HEK293 (cell line): ENCODE measurements around the gene COL1A1.

Experiments used
- CTCF ChIA-PET: fragments of 350-600 bp; formaldehyde crosslinking; extraction: SDS; loops from one replicate; lab custom pipeline; 2021; ENCODE audit warnings: antibody characterized with exemption; lab: Yijun Ruan, JAX
- POLR2A ChIA-PET: fragments of 300-600 bp; formaldehyde crosslinking; extraction: SDS; loops from one replicate; lab custom pipeline; 2020; ENCODE audit warnings: antibody characterized with exemption, inconsistent platforms; lab: Yijun Ruan, JAX
- H3K27ac ChIP-seq: fragments of 200-500 bp; sonication (Bioruptor generic); 2 replicates; pipeline ENCODE4 v1.5.1; 2014; ENCODE audit warnings: low read depth, low read length, control low read depth, inconsistent platforms; ENCODE audit errors: extremely low read depth
- H3K36me3 ChIP-seq, 2 experiments: fragments of 200-500 bp in 1 of 2; sonication (Bioruptor generic) in 1 of 2; 1 replicate in 1 of 2; 2 replicates in 1 of 2; pipeline ENCODE4 v1.5.1; 2014 to 2017; ENCODE audit warnings: inconsistent platforms in 2 of 2, low read length in 2 of 2; ENCODE audit not compliant: control insufficient read depth in 2 of 2, insufficient read depth in 1 of 2
- H3K4me1 ChIP-seq: fragments of 200-500 bp; sonication (Bioruptor generic); 2 replicates; pipeline ENCODE4 v1.5.1; 2014; ENCODE audit warnings: mild to moderate bottlenecking, low read length, inconsistent platforms; ENCODE audit not compliant: control insufficient read depth, insufficient read depth
- H3K4me3 ChIP-seq: 2 replicates; pipeline ENCODE4 v1.5.1; 2011; ENCODE audit warnings: low read depth, mild to moderate bottlenecking, control low read depth, low read length, moderate library complexity
- H3K9me3 ChIP-seq: fragments of 200-500 bp; sonication (Bioruptor generic); 2 replicates; pipeline ENCODE4 v1.5.1; 2014; ENCODE audit warnings: low read depth, low read length, inconsistent platforms; ENCODE audit not compliant: control insufficient read depth, insufficient read depth
- MEIS1 ChIP-seq: sonication (generic); formaldehyde crosslinking; IDR thresholded peaks from 2 replicates; pipeline ENCODE4 v1.8.1; 2022; ENCODE audit warnings: missing genetic modification reagents, mild to moderate bottlenecking, borderline replicate concordance
- MYNN ChIP-seq: fragments of 450-650 bp; formaldehyde crosslinking; IDR thresholded peaks from 2 replicates; pipeline ENCODE4 v1.5.1; 2016; ENCODE audit warnings: missing biosample characterization, missing genetic modification characterization, borderline replicate concordance
- MZF1 ChIP-seq: fragments of 450-650 bp; formaldehyde crosslinking; IDR thresholded peaks from 2 replicates; pipeline ENCODE4 v1.5.1; 2017; ENCODE audit warnings: missing biosample characterization, missing genetic modification characterization, borderline replicate concordance
- PATZ1 ChIP-seq: fragments of 450-650 bp; formaldehyde crosslinking; IDR thresholded peaks from 2 replicates; pipeline ENCODE4 v1.5.1; 2016; ENCODE audit warnings: missing biosample characterization, missing genetic modification characterization
- SP2 ChIP-seq: fragments of 450-650 bp; formaldehyde crosslinking; IDR thresholded peaks from 2 replicates; pipeline ENCODE4 v1.5.1; 2016; ENCODE audit warnings: missing biosample characterization, missing genetic modification characterization
- SP7 ChIP-seq: fragments of 450-650 bp; formaldehyde crosslinking; IDR thresholded peaks from 2 replicates; pipeline ENCODE4 v1.5.1; 2016; ENCODE audit warnings: missing biosample characterization, missing genetic modification characterization
- ZNF10 ChIP-seq: fragments of 450-650 bp; formaldehyde crosslinking; IDR thresholded peaks from 2 replicates; pipeline ENCODE4 v1.5.1; 2017; ENCODE audit warnings: missing biosample characterization, missing genetic modification characterization
- ZNF138 ChIP-seq: fragments of 450-650 bp; formaldehyde crosslinking; IDR thresholded peaks from 2 replicates; pipeline ENCODE4 v1.5.1; 2016; ENCODE audit warnings: missing biosample characterization, missing genetic modification characterization, borderline replicate concordance
- ZNF169 ChIP-seq: fragments of 450-650 bp; formaldehyde crosslinking; IDR thresholded peaks from 2 replicates; pipeline ENCODE4 v1.5.1; 2016; ENCODE audit warnings: missing biosample characterization, missing genetic modification characterization
- ZNF776 ChIP-seq: fragments of 450-650 bp; formaldehyde crosslinking; IDR thresholded peaks from 2 replicates; pipeline ENCODE4 v1.5.0; 2017; ENCODE audit warnings: missing biosample characterization, missing genetic modification characterization, borderline replicate concordance
- TF ChIP-seq, protein P1 (sequence below): fragments of 450-650 bp; formaldehyde crosslinking; IDR thresholded peaks from 2 replicates; pipeline ENCODE4 v1.5.1; 2016; ENCODE audit warnings: missing biosample characterization, missing genetic modification characterization
- TF ChIP-seq, protein P2 (sequence below): fragments of 450-650 bp; formaldehyde crosslinking; IDR thresholded peaks from 2 replicates; pipeline ENCODE4 v1.5.1; 2017; ENCODE audit warnings: missing biosample characterization, missing genetic modification characterization
- TF ChIP-seq, protein P3 (sequence below): fragments of 450-650 bp; formaldehyde crosslinking; IDR thresholded peaks from 2 replicates; pipeline ENCODE4 v1.5.1; 2016; ENCODE audit warnings: missing biosample characterization, missing genetic modification characterization
- TF ChIP-seq, protein P4 (sequence below): fragments of 450-650 bp; formaldehyde crosslinking; IDR thresholded peaks from 2 replicates; pipeline ENCODE4 v1.5.1; 2016; ENCODE audit warnings: missing biosample characterization, missing genetic modification characterization
- TF ChIP-seq, protein P5 (sequence below): fragments of 450-650 bp; formaldehyde crosslinking; IDR thresholded peaks from 2 replicates; pipeline ENCODE4 v1.5.1; 2016; ENCODE audit warnings: missing biosample characterization, missing genetic modification characterization

Gene COL1A1

DNA sequence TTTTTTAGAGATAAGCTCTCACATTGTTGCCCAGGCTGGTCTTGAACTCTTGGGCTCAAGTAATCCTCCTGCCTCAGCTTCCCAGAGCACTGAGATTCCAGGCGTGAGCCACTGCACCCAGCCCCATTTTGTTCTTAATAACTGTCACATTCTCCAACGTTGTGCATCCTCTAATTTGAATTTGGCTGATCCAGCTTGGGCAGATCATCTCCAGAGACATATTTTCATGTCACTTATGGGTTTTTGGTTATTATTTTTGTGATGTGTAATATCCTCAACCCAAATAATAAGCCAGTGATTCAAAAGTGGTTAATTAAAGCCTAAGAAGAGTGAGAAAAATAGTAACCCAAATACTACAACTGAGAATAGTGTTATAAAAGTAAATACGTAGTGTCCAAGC lies 16.2 kb upstream of the COL1A1 start:
- H3K4me3 ChIP-seq: no peak overlapping the region
- H3K4me1 ChIP-seq: 0 out of 2 replicates have a peak, but pooled peaks cover 9% of the 10 kb centered on the region
- H3K36me3 ChIP-seq: no peaks in the 10 kb centered on the region
- POLR2A ChIA-PET: interaction anchor here (0.6 kb wide), 1 partner anchor 44 kb away, joined by 3 read pairs; no protein-coding TSS in a partner anchor
- no peaks in the 10 kb centered on the region for H3K9me3 ChIP-seq
- CTCF ChIA-PET: interaction anchor here (0.7 to 14.7 kb wide), 7 partner anchors 14 to 56 kb away, joined by 3 to 217 read pairs (median 4); partner anchors contain the start of gene COL1A1
- TF ChIP-seq SP2 (tag by site-specific recombination) (no peak), ZNF169 (tag by site-specific recombination) (no peak), MYNN (no peak), SP7 (no peak), MZF1 (no peak), ZNF776 (tag by site-specific recombination) (no peak), ZNF10 (tag by site-specific recombination) (no peak), ZNF138 (tag by site-specific recombination) (no peak), PATZ1 (tag by site-specific recombination) (no peak), MEIS1 (CRISPR knock-in tag) (no peak)
- TF ChIP-seq, protein P1, sequence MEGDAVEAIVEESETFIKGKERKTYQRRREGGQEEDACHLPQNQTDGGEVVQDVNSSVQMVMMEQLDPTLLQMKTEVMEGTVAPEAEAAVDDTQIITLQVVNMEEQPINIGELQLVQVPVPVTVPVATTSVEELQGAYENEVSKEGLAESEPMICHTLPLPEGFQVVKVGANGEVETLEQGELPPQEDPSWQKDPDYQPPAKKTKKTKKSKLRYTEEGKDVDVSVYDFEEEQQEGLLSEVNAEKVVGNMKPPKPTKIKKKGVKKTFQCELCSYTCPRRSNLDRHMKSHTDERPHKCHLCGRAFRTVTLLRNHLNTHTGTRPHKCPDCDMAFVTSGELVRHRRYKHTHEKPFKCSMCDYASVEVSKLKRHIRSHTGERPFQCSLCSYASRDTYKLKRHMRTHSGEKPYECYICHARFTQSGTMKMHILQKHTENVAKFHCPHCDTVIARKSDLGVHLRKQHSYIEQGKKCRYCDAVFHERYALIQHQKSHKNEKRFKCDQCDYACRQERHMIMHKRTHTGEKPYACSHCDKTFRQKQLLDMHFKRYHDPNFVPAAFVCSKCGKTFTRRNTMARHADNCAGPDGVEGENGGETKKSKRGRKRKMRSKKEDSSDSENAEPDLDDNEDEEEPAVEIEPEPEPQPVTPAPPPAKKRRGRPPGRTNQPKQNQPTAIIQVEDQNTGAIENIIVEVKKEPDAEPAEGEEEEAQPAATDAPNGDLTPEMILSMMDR (tag by site-specific recombination): no peak
- TF ChIP-seq, protein P2, sequence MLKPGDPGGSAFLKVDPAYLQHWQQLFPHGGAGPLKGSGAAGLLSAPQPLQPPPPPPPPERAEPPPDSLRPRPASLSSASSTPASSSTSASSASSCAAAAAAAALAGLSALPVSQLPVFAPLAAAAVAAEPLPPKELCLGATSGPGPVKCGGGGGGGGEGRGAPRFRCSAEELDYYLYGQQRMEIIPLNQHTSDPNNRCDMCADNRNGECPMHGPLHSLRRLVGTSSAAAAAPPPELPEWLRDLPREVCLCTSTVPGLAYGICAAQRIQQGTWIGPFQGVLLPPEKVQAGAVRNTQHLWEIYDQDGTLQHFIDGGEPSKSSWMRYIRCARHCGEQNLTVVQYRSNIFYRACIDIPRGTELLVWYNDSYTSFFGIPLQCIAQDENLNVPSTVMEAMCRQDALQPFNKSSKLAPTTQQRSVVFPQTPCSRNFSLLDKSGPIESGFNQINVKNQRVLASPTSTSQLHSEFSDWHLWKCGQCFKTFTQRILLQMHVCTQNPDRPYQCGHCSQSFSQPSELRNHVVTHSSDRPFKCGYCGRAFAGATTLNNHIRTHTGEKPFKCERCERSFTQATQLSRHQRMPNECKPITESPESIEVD (tag by site-specific recombination): no peak
- TF ChIP-seq, protein P3, sequence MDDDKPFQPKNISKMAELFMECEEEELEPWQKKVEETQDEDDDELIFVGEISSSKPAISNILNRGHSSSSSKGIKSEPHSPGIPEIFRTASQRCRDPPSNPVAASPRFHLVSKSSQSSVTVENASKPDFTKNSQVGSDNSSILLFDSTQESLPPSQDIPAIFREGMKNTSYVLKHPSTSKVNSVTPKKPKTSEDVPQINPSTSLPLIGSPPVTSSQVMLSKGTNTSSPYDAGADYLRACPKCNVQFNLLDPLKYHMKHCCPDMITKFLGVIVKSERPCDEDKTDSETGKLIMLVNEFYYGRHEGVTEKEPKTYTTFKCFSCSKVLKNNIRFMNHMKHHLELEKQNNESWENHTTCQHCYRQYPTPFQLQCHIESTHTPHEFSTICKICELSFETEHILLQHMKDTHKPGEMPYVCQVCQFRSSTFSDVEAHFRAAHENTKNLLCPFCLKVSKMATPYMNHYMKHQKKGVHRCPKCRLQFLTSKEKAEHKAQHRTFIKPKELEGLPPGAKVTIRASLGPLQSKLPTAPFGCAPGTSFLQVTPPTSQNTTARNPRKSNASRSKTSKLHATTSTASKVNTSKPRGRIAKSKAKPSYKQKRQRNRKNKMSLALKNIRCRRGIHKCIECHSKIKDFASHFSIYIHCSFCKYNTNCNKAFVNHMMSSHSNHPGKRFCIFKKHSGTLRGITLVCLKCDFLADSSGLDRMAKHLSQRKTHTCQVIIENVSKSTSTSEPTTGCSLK (tag by site-specific recombination): no peak
- TF ChIP-seq, protein P4, sequence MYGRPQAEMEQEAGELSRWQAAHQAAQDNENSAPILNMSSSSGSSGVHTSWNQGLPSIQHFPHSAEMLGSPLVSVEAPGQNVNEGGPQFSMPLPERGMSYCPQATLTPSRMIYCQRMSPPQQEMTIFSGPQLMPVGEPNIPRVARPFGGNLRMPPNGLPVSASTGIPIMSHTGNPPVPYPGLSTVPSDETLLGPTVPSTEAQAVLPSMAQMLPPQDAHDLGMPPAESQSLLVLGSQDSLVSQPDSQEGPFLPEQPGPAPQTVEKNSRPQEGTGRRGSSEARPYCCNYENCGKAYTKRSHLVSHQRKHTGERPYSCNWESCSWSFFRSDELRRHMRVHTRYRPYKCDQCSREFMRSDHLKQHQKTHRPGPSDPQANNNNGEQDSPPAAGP (tag by site-specific recombination): no peak
- TF ChIP-seq, protein P5, sequence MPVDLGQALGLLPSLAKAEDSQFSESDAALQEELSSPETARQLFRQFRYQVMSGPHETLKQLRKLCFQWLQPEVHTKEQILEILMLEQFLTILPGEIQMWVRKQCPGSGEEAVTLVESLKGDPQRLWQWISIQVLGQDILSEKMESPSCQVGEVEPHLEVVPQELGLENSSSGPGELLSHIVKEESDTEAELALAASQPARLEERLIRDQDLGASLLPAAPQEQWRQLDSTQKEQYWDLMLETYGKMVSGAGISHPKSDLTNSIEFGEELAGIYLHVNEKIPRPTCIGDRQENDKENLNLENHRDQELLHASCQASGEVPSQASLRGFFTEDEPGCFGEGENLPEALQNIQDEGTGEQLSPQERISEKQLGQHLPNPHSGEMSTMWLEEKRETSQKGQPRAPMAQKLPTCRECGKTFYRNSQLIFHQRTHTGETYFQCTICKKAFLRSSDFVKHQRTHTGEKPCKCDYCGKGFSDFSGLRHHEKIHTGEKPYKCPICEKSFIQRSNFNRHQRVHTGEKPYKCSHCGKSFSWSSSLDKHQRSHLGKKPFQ: no peak
- TF ChIP-seq, all 188 proteins: peak for 0
- no peak overlapping the region for H3K27ac ChIP-seq
